ENCODE data around the gene IGFBP1. TPM values are rescaled to one million over a fixed set of nuclear protein-coding genes. Genes with fewer than 3 reads are reported as not detected.

IGFBP1 gene
- total and polyA plus RNA-seq, 10 donors: 0.09 to 0.72 TPM; not detected in 8

DNA sequence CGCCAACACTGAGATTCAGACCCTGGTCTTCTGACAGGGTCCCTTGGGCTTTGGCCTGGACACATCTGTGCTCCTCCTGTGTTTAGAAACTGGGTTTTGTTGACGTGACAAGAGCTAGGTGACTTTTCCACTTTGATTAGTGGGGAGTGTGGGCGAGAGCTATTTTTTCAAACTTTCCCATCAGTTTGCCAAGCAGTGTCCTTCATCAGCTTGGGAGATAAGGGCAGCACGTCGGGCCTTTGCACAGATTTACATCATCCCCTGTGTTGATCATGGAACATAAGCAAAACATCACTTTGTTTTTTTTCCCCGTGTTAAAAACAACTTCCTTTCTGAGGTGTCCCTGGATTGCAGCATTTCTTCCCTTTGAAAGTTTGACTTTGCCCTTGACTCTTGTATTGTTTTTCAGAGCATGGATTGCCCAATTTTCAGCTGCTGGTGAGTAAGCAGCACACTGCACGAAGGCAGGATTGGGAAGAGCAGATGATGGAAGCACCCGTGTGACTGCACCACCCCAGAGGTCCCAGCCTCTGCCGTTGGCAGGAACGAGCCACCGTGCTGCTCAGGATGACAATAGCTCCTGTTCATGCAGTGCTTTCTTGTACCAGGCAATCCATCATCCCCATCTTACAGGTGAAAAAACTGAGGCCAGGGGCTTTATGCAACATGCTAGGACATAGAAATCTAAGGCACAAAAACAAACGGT lies 6.4 kb upstream of the IGFBP1 start:
- peaks cover 0 to 21% (median 18%) of the 10 kb centered on the region in 8 donors for H3K9me3 ChIP-seq
- intact Hi-C loops (cut with DNase I; ENCODE audit: low total_unique reads): no loop called here
- peak overlapping the region in 1 of 8 donors; percentile 23 for H3K27ac ChIP-seq
- DNase-seq: no peak
- no peaks in the 10 kb centered on the region for H3K36me3 ChIP-seq
- H3K4me3 ChIP-seq: no peak overlapping the region
- TF ChIP-seq POLR2AphosphoS5 (IDR thresholded peaks at IDR 0.05) (peak in 1 of 3 donors; percentile 27), POLR2A (IDR thresholded peaks at IDR 0.05) (no peak)
- H3K27me3 ChIP-seq (replicated peaks in 1 of 7): peaks cover 0 to 27% (median 0%) of the 10 kb centered on the region in 7 donors
- H3K4me1 ChIP-seq: no peaks in the 10 kb centered on the region
- WGBS, 5 donors: 46 to 73% (median 64%) methylated on average over 12 of the region's 12 CpGs

DNA sequence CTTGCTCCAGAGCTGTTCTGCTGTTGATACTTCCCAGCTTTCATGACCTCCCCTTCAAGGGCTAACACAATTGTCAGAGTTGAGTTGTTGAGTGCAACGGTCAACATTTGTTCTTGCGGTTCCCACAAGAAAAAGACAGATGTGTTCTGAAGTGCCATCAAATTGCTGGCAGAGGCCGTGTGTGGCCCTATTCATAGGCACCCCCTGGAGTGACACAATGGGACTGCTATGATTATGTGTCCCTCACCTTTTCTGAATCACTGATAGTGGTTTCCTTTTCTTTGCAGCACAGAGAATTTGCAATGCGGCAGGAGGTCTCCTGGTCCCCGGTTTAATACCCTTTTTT lies 5.8 kb upstream of the IGFBP1 start:
- DNase-seq: no peak
- no peak overlapping the region for H3K27ac ChIP-seq
- 60 to 73% (median 63%) methylated on average over 5 of the region's 5 CpGs for WGBS, 5 donors
- intact Hi-C loops (cut with DNase I; ENCODE audit: low total_unique reads): no loop called here
- H3K4me3 ChIP-seq: no peak overlapping the region
- H3K27me3 ChIP-seq (replicated peaks in 1 of 7): peaks cover 0 to 32% (median 3%) of the 10 kb centered on the region in 7 donors
- H3K9me3 ChIP-seq: peaks cover 0 to 20% (median 18%) of the 10 kb centered on the region in 8 donors
- no peaks in the 10 kb centered on the region for H3K4me1 ChIP-seq
- TF ChIP-seq POLR2AphosphoS5 (IDR thresholded peaks at IDR 0.05): no peak
- TF ChIP-seq, protein P1, sequence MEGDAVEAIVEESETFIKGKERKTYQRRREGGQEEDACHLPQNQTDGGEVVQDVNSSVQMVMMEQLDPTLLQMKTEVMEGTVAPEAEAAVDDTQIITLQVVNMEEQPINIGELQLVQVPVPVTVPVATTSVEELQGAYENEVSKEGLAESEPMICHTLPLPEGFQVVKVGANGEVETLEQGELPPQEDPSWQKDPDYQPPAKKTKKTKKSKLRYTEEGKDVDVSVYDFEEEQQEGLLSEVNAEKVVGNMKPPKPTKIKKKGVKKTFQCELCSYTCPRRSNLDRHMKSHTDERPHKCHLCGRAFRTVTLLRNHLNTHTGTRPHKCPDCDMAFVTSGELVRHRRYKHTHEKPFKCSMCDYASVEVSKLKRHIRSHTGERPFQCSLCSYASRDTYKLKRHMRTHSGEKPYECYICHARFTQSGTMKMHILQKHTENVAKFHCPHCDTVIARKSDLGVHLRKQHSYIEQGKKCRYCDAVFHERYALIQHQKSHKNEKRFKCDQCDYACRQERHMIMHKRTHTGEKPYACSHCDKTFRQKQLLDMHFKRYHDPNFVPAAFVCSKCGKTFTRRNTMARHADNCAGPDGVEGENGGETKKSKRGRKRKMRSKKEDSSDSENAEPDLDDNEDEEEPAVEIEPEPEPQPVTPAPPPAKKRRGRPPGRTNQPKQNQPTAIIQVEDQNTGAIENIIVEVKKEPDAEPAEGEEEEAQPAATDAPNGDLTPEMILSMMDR (IDR thresholded peaks at IDR 0.05 in 8 of 11, conservative IDR thresholded peaks at IDR 0.05 in 3 of 11): no peak
- no peak for TF ChIP-seq POLR2A (IDR thresholded peaks at IDR 0.05)
- H3K36me3 ChIP-seq: no peaks in the 10 kb centered on the region

- H3K27ac ChIP-seq: no peak overlapping the region
- H3K4me1 ChIP-seq: peaks cover 0 to 13% (median 10%) of the 10 kb centered on the region in 6 donors
- 82 to 91% (median 89%) methylated on average over 4 of the region's 4 CpGs for WGBS, 5 donors
- TF ChIP-seq POLR2A (IDR thresholded peaks at IDR 0.05): no peak
- TF ChIP-seq, protein P1 (IDR thresholded peaks at IDR 0.05 in 8 of 11, conservative IDR thresholded peaks at IDR 0.05 in 3 of 11): no peak
- no peak for TF ChIP-seq POLR2AphosphoS5 (IDR thresholded peaks at IDR 0.05)
- H3K27me3 ChIP-seq (replicated peaks in 1 of 7): peaks cover 7 to 49% (median 17%) of the 10 kb centered on the region in 7 donors
- H3K4me3 ChIP-seq: no peak overlapping the region
- H3K36me3 ChIP-seq: no peaks in the 10 kb centered on the region
- no peak for DNase-seq
- H3K9me3 ChIP-seq: peaks cover 0 to 5% (median 3%) of the 10 kb centered on the region in 8 donors
- intact Hi-C loops (cut with DNase I; ENCODE audit: low total_unique reads): no loop called here
Observed at GRCh38 chr7:45884136-45884535, 4.2 kb upstream of the IGFBP1 start.

DNA sequence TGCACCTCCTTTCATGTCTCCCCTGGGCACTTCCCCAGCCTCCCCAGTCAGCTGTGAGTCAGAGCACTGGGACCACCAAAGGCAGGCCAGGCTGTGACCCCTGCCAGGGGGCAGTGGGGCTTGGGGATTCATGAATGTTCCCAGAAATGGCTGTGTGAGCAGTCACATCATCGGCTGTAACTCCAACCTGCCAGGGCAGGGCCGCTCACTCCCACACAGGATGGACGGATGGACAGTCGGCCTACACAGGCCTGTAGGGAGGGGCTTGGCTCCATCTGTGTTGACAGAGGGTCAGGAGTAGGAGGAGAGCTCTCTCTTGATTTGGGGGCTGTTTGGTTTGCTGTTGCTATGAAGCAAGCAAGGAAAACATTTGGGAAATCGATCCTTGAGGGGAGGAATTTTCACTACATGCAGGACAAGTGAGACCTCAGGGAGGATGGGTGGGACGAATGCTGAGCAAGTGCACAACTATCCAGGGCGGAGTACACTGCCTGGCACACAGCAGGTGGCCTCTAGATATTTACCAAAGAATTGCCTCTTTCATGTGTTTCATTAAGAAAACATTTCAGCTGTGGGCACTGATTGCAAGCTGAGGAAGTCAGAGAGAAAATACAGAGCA lies 2.9 kb upstream of the IGFBP1 start:
- WGBS, 5 donors: 78 to 85% (median 81%) methylated on average over 7 of the region's 7 CpGs
- Histone ChIP-seq H3K4me1 (peaks cover 0 to 17% (median 11%) of the 10 kb centered on the region in 6 donors), H3K4me3 (no peak overlapping the region), H3K27me3 (replicated peaks in 1 of 7) (peaks cover 7 to 62% (median 25%) of the 10 kb centered on the region in 7 donors), H3K36me3 (no peaks in the 10 kb centered on the region), H3K9me3 (no peaks in the 10 kb centered on the region), H3K27ac (no peak overlapping the region)
- TF ChIP-seq, protein P1 (IDR thresholded peaks at IDR 0.05 in 8 of 11, conservative IDR thresholded peaks at IDR 0.05 in 3 of 11): no peak
- TF ChIP-seq POLR2A (IDR thresholded peaks at IDR 0.05) (no peak), POLR2AphosphoS5 (IDR thresholded peaks at IDR 0.05) (no peak)
- intact Hi-C loops (cut with DNase I; ENCODE audit: low total_unique reads): no loop called here
- DNase-seq: no peak
